ENCODE measurements around the gene TRAPPC10.

GRCh38 chr21:44039828-44040227 is 27.7 kb downstream of the TRAPPC10 start:
- TF ChIP-seq GATA3 (IDR thresholded peaks at IDR 0.05; ENCODE audit: low read depth, low read length) (no peak), GATA2 (IDR thresholded peaks at IDR 0.05; ENCODE audit: low read depth, low read length) (no peak)
